ENCODE results near the gene NCOR1.

GRCh38 chr17:16050844-16051243, 164.5 kb downstream of the NCOR1 start:
- no peak for TF ChIP-seq ATF2 (CRISPR knock-in tag; IDR thresholded peaks at IDR 0.05; ENCODE audit: borderline replicate concordance, low read depth)
- TF ChIP-seq, protein P1, sequence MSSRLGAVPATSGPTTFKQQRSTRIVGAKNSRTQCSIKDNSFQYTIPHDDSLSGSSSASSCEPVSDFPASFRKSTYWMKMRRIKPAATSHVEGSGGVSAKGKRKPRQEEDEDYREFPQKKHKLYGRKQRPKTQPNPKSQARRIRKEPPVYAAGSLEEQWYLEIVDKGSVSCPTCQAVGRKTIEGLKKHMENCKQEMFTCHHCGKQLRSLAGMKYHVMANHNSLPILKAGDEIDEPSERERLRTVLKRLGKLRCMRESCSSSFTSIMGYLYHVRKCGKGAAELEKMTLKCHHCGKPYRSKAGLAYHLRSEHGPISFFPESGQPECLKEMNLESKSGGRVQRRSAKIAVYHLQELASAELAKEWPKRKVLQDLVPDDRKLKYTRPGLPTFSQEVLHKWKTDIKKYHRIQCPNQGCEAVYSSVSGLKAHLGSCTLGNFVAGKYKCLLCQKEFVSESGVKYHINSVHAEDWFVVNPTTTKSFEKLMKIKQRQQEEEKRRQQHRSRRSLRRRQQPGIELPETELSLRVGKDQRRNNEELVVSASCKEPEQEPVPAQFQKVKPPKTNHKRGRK (CRISPR knock-in tag; IDR thresholded peaks at IDR 0.05; ENCODE audit: borderline replicate concordance), result no peak
- TF ChIP-seq, protein P2, sequence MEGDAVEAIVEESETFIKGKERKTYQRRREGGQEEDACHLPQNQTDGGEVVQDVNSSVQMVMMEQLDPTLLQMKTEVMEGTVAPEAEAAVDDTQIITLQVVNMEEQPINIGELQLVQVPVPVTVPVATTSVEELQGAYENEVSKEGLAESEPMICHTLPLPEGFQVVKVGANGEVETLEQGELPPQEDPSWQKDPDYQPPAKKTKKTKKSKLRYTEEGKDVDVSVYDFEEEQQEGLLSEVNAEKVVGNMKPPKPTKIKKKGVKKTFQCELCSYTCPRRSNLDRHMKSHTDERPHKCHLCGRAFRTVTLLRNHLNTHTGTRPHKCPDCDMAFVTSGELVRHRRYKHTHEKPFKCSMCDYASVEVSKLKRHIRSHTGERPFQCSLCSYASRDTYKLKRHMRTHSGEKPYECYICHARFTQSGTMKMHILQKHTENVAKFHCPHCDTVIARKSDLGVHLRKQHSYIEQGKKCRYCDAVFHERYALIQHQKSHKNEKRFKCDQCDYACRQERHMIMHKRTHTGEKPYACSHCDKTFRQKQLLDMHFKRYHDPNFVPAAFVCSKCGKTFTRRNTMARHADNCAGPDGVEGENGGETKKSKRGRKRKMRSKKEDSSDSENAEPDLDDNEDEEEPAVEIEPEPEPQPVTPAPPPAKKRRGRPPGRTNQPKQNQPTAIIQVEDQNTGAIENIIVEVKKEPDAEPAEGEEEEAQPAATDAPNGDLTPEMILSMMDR (IDR thresholded peaks at IDR 0.05), result no peak

Measured in WTC11 (cell line).